Adrenal gland (tissue), 12 donors: ENCODE data around the gene JAZF1. TPM values are rescaled to one million over a fixed set of nuclear protein-coding genes. Genes with fewer than 3 reads are reported as not detected.

ENCODE experiments used
- DNase-seq, 7 donors: peaks; one replicate each; pipeline ENCODE4 v3.0.0-alpha.2; 2019 to 2020
- H3K27ac ChIP-seq, 5 donors: fragments of 200-600 bp; sonication (generic) in 4 of 5; 1 replicate in 3 of 5; 2 replicates in 2 of 5; pipeline versions ENCODE4 v1.5.1 to v1.8.0; 2016 to 2020; ENCODE audit warnings: mild to moderate bottlenecking in 1 of 5
- H3K27me3 ChIP-seq: fragments of 200-600 bp; 2 replicates; pipeline ENCODE4 v1.8.0; 2021
- H3K36me3 ChIP-seq, 2 donors: fragments of 200-600 bp; replicated peaks in 1 of 2; 1 replicate in 1 of 2; 2 replicates in 1 of 2; pipeline versions ENCODE4 v1.5.1 to v1.8.0; 2018 to 2022
- H3K4me1 ChIP-seq, 2 donors: fragments of 200-600 bp; replicated peaks in 1 of 2; 1 replicate in 1 of 2; 2 replicates in 1 of 2; pipeline versions ENCODE4 v1.5.1 to v1.8.0; 2018 to 2021
- H3K4me3 ChIP-seq, 4 donors: fragments of 200-600 bp; sonication (generic) in 3 of 4; one replicate each; pipeline ENCODE4 v1.5.1; 2016 to 2018
- H3K9me3 ChIP-seq, 3 donors: fragments of 200-600 bp; sonication (generic) in 1 of 3; replicated peaks in 1 of 3; 1 replicate in 2 of 3; 2 replicates in 1 of 3; pipeline versions ENCODE4 v1.5.1 to v1.8.0; 2016 to 2021
- POLR2A ChIP-seq, 2 donors: fragments of 450-650 bp; IDR thresholded peaks; one replicate each; pipeline ENCODE4 v1.6.1; 2017; ENCODE audit warnings: antibody characterized with exemption in 2 of 2, mild to moderate bottlenecking in 2 of 2, moderate library complexity in 1 of 2
- WGBS, 4 donors: extraction: QIAGEN DNeasy Blood & Tissue Kit in 2 of 4; methylation state at CpG; one replicate each; pipeline versions ENCODE4 v1.1.5 to v1.1.7; 2013 to 2017; 5-methylcytosine and 5-hydroxymethylcytosine counted together
- intact Hi-C, 2 donors: fragments of 100-400 bp; cut with DNase I; formaldehyde crosslinking; loops; one replicate each; pipeline versions ENCODE4 v1.14.1 to v1.15.0; 2022 to 2023
- polyA plus RNA-seq, 3 donors: library from polyadenylated mRNA; stranded (reverse); fragments of 200-250 nt in 2 of 3; fragments of 350-450 nt in 1 of 3; fragmentation: Illumina TruSeq in 1 of 3; extraction: RNeasy Lipid Tissue Mini Kit (QIAGEN cat#74804) in 1 of 3; gene quantifications; one replicate each; pipeline ENCODE4 v1.2.3, GENCODE V29; 2013 to 2014
- total RNA-seq, 9 donors: library from RNA; depleted of rRNA in 4 of 9; stranded (reverse); fragments of >200 nt in 4 of 9; fragments of 120-200 nt in 1 of 9; fragmentation: NEBNext Ultra II Directional in 1 of 9; extraction: Animal tissue kit (Norgen Biotek cat#: 25700) in 1 of 9; gene quantifications; one replicate each; pipeline versions ENCODE4 v1.1.0 to v1.2.4, GENCODE V29; 2013 to 2023
- TF ChIP-seq, protein P1 (sequence below), 6 experiments: fragments of 450-650 bp in 4 of 6; fragments of 200-600 bp in 2 of 6; sonication (generic) in 1 of 6; IDR thresholded peaks; 1 replicate in 5 of 6; 2 replicates in 1 of 6; pipeline versions ENCODE4 v1.5.1 to v1.8.0; 2016 to 2021; ENCODE audit warnings: antibody characterized with exemption in 6 of 6, mild to moderate bottlenecking in 2 of 6, moderate library complexity in 1 of 6
- donor health status: healthy with polysubstance abuse.
- donor health status: Bipolar disorder and iron deficiency.
- donor health status: DM: yes; HTN: yes; CAD: no.
- donor health status: DM: no; HTN: no; CAD: no.
- donor health status: DM: no; HTN: no; CAD: no.
- donor health status: DM: yes; HTN: yes; CAD: no.

JAZF1 gene
- total and polyA plus RNA-seq, 12 donors, result 18.5 to 192 (median 96.3) TPM

DNA sequence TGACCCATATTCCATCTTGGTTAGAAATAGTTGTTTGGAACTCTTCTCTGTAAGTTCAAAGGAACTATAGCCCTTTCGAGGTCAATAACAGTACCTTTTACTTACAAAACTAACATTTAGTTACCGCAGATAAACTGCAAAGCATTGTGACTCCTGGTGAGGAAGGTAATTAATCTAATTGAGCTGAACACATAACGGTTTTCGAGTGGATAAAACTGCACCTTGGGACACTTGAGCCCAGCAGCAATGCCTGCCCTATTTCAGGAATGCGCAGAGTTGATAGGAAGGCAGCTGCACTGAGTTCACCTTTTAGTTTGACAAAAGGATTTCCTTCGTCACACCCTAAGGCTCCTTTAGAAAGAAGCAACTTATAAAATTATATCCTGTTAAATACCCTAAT is 75.4 kb downstream of the JAZF1 start:
- peak overlapping the region in 1 of 5 donors; percentile 17 for H3K27ac ChIP-seq
- H3K4me3 ChIP-seq, result no peak overlapping the region
- DNase-seq, result no peak
- intact Hi-C loops, result no loop called here
- H3K36me3 ChIP-seq, result no peaks in the 10 kb centered on the region
- TF ChIP-seq, protein P1, sequence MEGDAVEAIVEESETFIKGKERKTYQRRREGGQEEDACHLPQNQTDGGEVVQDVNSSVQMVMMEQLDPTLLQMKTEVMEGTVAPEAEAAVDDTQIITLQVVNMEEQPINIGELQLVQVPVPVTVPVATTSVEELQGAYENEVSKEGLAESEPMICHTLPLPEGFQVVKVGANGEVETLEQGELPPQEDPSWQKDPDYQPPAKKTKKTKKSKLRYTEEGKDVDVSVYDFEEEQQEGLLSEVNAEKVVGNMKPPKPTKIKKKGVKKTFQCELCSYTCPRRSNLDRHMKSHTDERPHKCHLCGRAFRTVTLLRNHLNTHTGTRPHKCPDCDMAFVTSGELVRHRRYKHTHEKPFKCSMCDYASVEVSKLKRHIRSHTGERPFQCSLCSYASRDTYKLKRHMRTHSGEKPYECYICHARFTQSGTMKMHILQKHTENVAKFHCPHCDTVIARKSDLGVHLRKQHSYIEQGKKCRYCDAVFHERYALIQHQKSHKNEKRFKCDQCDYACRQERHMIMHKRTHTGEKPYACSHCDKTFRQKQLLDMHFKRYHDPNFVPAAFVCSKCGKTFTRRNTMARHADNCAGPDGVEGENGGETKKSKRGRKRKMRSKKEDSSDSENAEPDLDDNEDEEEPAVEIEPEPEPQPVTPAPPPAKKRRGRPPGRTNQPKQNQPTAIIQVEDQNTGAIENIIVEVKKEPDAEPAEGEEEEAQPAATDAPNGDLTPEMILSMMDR (IDR thresholded peaks at IDR 0.05), result no peak
- TF ChIP-seq POLR2A (IDR thresholded peaks at IDR 0.05), result no peak
- H3K4me1 ChIP-seq, result peaks cover 19 to 54% of the 10 kb centered on the region in 2 donors
- H3K27me3 ChIP-seq, result no peaks in the 10 kb centered on the region
- no peaks in the 10 kb centered on the region for H3K9me3 ChIP-seq
- WGBS, 4 donors, result 56 to 70% (median 60%) methylated on average over 6 of the region's 6 CpGs

DNA sequence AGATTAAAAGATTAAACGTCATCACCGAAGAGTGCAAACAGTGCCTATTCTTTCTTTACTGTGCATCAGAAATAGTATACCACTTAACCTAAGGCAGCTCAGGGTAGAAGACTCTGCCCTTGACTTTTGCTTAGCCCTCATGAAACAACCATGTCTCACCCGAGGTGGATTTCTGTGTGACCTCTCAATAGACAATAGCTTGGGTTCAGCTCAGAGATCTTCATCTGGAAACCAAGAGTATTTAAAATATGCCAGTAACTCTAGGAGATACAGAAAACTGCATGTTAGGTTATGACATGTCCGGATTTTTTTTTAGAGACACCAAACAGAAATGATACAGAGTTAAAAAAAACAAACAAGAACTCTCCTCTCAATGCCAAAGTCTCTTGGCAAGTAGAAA is 75.8 kb downstream of the JAZF1 start:
- Histone ChIP-seq H3K4me1 (peaks cover 19 to 54% of the 10 kb centered on the region in 2 donors), H3K27ac (peak overlapping the region in 1 of 5 donors; percentile 17), H3K9me3 (no peaks in the 10 kb centered on the region), H3K4me3 (no peak overlapping the region), H3K36me3 (no peaks in the 10 kb centered on the region), H3K27me3 (no peaks in the 10 kb centered on the region)
- TF ChIP-seq POLR2A (IDR thresholded peaks at IDR 0.05), result no peak
- TF ChIP-seq, protein P1 (IDR thresholded peaks at IDR 0.05), result no peak
- no peak for DNase-seq
- 58 to 70% (median 65%) methylated on average over 4 of the region's 4 CpGs for WGBS, 4 donors
- intact Hi-C loops, result no loop called here

DNA sequence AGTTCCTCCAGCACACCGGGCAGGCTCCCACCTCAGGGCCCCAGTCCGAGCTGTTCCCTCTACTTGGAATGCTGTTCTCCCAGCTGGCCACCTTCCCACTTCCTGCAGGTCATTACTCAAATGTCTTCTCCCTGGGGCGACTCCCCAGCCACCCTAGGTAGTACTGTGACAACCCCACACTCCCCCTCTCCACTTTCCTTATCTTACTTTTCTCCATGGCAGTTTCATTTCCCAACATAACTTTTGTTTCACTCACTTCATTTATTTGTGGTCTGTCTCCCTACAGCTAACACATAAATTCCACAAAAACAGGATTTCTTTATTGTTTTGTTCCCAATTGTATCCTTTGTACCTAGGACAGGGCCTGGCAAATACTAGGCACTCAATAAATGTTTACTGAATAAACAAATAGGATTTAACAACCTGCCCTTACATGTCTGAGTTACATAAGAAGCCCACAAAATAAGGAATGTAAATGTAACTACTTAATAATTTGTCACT is 76.5 kb downstream of the JAZF1 start:
- intact Hi-C loops, result no loop called here

DNA sequence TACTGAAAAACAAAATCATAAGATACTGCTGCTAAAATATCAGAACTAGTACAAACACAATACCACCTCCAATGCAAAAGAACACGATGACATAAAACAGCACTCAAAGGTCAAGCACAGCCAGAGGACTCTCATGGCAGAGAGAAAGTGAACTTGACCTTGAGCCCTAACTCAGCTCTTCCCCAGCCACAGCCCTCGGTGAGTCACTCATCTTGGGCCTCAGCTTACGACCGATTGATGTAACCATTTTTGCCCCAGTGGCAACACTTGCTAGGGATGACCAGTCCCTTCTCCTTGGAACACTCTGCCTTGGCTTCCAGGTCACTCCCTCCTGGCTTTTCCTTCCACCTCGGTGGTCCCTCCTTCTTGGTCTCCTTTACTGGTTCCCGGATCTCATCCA is 77.8 kb downstream of the JAZF1 start:
- peaks cover 19 to 43% of the 10 kb centered on the region in 2 donors for H3K4me1 ChIP-seq

More for the DNA sequence above, 76.5 kb downstream of the JAZF1 start:
- peak in 2 of 7 donors; percentile 35 to 37 for DNase-seq
- H3K27ac ChIP-seq, result peak overlapping the region in 2 of 5 donors; percentile 5 to 82
- H3K9me3 ChIP-seq, result no peaks in the 10 kb centered on the region
- no peak for TF ChIP-seq POLR2A (IDR thresholded peaks at IDR 0.05)
- TF ChIP-seq, protein P1 (IDR thresholded peaks at IDR 0.05), result no peak
- no peaks in the 10 kb centered on the region for H3K27me3 ChIP-seq
- WGBS, 4 donors, result 50 to 64% (median 59%) methylated on average over 3 of the region's 3 CpGs
- no peak overlapping the region for H3K4me3 ChIP-seq
- no peaks in the 10 kb centered on the region for H3K36me3 ChIP-seq
- peaks cover 19 to 54% of the 10 kb centered on the region in 2 donors for H3K4me1 ChIP-seq

More for the DNA sequence above, 77.8 kb downstream of the JAZF1 start:
- Histone ChIP-seq H3K36me3 (no peaks in the 10 kb centered on the region), H3K4me3 (no peak overlapping the region), H3K9me3 (no peaks in the 10 kb centered on the region), H3K27ac (peak overlapping the region in 3 of 5 donors; percentile 76 to 82 (median 77)), H3K27me3 (no peaks in the 10 kb centered on the region)
- TF ChIP-seq, protein P1 (IDR thresholded peaks at IDR 0.05), result no peak
- TF ChIP-seq POLR2A (IDR thresholded peaks at IDR 0.05), result peak in 1 of 2 donors; percentile 28
- intact Hi-C loops, result no loop called here
- DNase-seq, result peak; percentile 78 to 89 (median 87)
- 39 to 56% (median 49%) methylated on average over 6 of the region's 6 CpGs for WGBS, 4 donors
